Skeletal muscle cell (primary cell): Measurements from ENCODE around the gene TRA2A.

Experiments
- DNase-seq: peaks from one replicate; pipeline ENCODE4 v3.0.0-alpha.2; 2010; ENCODE audit warnings: low read depth
- H3K4me3 ChIP-seq: 2 replicates; pipeline ENCODE4 v1.5.1; 2011; ENCODE audit warnings: low read depth, mild to moderate bottlenecking, control low read depth, low read length, moderate library complexity

Gene TRA2A

GRCh38 chr7:23472556-23472955 is 59.2 kb downstream of the TRA2A start:
- peak overlapping the region; percentile 85 for H3K4me3 ChIP-seq

GRCh38 chr7:23472046-23472445 is 59.7 kb downstream of the TRA2A start:
- H3K4me3 ChIP-seq: peak overlapping the region; percentile 85
- DNase-seq: no peak

More at GRCh38 chr7:23472556-23472955, 59.2 kb downstream of the TRA2A start:
- DNase-seq: no peak

DNA sequence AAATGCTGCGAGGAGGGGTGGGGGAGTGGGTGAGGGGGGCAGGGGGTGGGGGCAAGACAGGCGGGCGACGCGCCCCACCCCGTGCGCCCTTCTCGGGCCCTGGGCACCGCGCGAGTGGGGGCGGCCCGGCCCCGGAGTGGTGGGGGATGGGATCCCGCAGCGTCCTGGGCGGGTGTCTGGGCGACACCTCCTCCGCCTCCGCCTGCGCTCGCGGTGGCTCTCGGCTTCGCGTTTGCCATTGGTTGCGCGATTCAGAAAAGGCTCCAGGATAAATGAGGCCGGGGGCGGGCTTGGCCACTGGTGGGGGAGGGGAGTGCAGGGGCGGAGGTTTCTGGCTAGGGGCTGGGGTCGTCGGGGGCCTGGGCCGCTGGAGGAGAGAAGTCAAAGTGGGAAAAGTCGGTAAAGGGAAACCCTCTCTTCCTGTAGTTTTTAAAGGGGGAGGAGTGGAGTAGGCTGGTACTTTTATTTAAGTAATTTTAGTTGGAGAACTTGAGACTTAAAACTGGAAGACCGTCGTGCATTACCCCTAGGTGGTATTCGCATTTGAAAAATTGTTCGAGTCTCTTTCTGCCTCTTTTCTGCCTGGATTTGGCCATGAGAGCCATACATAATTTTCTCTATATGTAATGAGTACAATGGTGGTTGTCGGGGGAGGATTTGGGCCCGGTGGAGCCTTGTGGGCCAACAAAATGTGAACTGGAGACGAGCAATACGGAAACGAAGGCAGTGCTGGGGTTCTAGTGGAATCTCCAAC is 60.5 kb downstream of the TRA2A start:
- H3K4me3 ChIP-seq: peak overlapping the region; percentile 85
- peak; percentile 43 for DNase-seq

DNA sequence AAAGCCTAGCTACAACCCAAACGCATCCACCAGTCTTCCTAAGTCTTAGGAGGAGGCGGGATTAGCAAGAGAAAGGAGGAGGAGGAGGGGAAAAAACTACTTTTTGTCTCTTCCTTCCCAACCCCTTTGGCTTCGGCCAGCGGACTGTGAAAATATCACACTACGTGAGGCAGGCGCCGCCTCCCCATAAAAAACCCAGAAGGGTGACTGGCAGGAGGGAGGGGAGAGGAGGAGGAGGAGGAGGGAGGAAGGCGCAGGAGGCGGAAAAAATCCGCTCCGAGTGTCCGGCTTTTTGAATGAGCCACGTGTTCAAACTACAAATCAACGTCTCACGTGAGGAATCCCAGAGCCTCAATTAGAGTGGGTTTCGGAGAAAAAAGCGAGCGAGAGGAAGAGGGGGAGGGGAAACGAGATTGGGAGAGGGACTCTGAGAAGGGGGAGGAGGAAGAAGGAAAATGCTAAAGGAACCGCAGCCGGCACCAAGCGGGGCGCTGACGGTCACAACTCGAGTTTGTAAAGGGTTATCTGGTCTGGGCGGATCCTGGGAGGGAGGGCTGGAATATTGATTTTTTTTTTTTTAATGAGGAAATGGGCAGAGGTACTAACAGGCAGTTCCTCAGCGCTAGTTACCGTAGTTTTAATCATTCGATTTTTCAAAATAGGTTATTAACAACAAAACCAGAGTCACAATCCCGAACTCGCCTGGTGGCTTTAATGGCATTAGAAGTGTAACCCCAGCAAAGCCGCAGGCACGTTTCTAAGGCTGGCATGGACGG is 61.3 kb downstream of the TRA2A start, which contains the start of gene IGF2BP3:
Gene IGF2BP3, minus strand, starts transcription at position 162 of the 776 bp plus-strand sequence. CDS start 381 bp downstream, outside the sequence.
- peak; percentile 90 for DNase-seq
- peak within 1 kb of the TSS; percentile 85 for H3K4me3 ChIP-seq

DNA sequence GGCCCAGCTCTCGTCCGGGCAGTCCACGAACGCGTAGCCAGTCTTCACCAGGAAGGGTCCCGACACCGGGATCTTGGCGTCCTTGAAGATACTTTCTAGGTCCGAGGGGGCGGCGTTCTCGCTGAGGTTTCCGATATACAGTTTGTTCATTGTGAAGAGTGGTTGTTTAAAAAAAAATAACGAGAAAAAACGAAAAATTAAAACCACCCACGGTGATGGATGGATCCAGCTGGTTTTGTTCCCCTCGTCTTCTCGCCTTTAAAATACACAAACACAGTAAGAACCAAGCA is 61.9 kb downstream of the TRA2A start:
- DNase-seq: no peak
- peak overlapping the region; percentile 85 for H3K4me3 ChIP-seq

DNA sequence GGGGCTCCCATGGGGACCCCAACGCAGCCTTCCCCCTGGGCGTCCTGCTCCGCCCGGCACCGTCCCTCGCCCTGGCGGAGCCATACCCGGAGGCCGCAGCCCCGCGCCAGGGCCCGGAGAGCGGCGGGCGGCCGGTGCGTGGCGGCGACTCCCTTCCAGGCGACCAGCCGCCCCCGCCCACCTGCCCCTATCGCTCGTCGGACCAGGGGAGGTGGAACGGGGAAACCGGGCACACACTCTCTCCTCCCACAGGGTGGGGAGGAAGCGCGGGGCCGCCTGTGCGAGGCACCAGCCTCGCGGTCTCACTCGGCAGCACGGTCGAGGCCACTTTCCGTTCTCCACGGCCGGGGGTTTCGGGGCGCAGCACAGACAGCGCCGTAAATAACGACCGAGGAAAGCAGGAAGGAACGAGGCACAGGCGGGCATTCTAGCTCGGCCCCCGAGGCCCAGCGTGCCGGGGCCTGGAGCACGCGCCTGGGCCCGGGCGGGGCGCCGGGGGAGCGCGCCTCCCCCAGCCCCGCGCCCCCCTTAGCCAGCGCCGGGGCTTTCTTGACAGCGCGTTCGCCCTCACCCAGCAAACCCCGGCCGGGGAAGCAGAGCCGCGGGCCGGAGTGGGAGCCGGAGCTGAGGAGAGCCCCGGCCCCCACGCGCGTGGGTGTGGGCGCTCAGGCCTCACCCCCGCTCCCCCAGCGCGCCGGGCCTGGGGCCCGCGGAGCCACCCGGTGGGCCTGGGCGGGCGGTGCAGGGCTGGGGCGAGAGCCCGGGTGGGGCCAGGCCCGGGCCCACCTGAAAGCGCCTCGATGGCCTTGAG is 62.4 kb downstream of the TRA2A start:
- no peak for DNase-seq
- H3K4me3 ChIP-seq: peak overlapping the region; percentile 85

DNA sequence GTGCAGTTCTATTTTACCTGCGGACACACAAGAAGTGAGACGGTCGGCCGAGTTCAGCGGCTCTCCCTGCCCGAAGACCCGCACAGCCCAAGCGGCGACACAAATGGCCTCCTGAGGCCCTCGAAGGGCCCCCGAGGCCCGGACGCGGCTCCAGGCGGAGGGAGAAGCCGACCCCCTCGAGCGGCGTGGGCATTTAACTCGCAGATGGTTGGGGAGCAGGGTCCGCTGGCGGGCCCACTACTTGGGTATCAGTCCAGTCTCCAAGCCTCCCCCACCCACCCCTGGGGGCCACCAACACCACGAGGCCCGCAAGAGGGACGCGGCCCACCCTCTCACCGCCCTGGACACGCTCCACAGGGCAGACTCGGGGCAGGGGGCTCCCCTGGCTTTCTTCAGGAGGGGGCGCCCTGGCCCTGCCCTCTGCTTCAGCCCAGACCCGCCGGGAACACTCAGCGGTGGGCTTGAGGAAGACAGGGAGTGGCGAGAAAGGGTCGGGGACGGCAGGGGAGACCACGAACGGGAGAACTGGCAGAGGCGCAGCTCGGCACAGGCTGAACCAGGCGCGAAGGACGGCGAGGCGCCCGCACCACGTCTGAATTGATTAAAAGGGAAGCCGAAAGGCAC is 63.1 kb downstream of the TRA2A start:
- peak overlapping the region; percentile 85 for H3K4me3 ChIP-seq
- DNase-seq: no peak

DNA sequence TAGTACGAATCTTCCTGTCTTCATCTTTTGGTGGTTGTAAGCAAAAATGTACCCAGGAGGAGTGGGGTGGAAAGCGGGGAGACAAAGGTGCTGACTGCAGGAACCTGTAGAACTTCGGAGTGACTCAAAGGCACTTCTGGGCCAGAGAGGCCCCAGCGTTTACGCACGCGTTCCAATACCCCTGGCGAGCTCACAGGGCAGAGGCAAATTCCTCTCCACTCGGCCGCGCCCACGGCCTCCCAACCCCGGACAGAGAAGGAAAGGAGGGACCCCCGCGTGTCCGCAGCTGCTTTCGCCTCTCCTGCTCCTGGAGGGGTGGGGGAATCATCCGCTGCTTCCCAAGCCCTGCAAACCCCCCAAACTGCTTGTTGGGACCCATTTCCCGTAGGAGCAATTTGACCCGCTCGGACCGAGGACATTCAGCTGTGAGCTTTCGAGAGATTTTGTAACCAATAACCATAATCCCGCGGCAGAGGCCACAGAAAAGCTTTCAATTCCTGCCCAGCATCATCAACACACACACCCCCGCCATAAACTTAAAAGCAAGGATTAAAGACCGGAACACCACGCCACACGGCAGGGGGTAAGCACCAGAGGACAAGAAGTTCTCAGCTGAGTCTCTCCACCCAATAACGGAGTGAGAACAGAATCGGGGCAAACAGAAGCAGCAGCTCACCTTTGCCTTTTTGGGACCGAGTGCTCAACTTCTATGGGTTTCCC is 63.8 kb downstream of the TRA2A start:
- peak; percentile 45 for DNase-seq
- H3K4me3 ChIP-seq: peak overlapping the region; percentile 85

- H3K4me3 ChIP-seq: peak overlapping the region; percentile 85
- DNase-seq: no peak
Observed at GRCh38 chr7:23467291-23467805, 64.4 kb downstream of the TRA2A start.

DNA sequence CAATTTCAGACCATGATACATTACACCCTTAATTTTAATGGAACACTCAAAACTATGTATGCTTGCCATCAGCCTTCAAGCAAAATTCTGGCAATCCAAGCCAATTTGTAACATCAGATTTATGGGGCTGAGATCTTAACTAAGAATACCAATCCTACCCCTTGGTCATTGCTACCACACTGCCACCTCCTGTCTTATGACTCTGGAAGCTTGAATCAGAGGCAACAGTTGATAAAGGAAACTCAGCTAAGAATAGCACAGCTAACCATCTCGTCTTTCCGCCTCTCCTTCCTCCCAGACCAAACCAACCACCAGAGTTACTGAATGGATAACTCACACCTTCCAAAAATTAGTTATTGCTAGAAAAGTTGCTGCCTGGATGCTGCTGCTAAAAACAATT is 68.9 kb downstream of the TRA2A start:
- no peak overlapping the region for H3K4me3 ChIP-seq

DNA sequence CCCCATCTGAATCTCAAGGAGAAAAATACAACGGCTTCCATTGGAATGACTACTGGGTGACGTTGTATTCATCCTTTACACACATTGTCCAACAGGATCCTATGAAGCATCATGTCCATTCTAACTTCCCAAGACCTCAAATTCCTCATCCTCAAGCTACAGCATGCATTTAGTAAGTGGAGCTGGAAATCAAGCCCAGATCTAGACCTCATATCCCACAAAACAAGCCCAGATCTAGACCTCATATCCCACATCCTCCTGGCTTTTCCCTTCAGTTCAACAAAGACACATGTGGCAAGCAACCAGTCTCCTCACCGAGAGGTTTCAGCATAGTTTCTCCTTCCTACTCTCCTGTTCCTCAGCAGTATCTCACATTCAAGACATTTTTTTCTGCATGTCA is 73.7 kb downstream of the TRA2A start:
- no peak for DNase-seq

More for the DNA sequence above, 68.9 kb downstream of the TRA2A start:
- DNase-seq: no peak

DNA sequence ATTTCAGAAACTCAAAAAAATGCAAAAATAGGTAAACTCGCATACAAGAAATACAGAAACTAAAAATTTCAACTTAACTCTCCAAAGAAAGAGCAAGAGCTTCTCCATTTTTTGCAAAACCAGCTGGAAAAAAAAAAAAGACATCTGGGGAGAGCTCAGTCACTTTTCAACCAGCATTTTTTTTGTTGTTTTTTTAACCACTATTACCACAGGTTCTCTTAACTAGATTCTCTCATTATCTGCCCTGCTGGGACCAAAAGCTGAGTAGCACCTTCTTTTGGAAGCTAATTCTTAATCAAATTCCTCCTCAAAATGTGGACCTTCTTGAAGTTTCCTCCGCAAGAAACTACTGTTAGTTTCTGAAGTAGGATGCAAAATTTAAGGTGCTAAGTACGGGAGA is 75.7 kb downstream of the TRA2A start:
- DNase-seq: no peak
- no peak overlapping the region for H3K4me3 ChIP-seq

More for the DNA sequence above, 73.7 kb downstream of the TRA2A start:
- no peak overlapping the region for H3K4me3 ChIP-seq

DNA sequence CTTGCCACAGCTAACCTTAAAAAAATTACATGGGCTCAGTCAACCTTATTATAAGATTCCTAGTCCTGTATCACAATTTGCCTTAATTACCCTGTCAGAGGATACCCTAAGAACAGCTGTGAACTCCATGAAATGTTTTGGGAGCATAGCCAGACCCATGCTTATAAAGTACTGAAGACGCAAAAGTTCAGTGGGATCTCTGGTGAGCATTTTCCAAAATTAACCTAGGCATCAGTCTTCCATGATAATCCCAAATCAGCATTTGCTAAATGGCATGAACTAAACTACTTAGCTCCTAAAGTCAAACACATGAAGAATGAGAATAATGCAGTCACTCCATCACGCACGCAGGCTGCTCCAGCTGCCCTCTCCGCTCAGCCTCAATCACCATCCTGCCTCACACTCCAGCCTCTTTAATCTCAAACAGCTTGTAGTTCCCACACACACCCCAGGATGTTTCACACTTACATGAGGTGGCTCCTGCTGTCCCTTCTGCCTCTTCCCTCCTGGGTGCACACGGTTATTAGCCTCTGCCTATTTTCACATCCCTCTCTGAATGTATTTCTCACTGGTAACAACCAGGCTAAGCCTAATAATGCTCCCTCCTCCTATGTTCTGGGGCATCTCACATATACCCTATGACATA is 76.8 kb downstream of the TRA2A start:
- no peak overlapping the region for H3K4me3 ChIP-seq
- no peak for DNase-seq
